GM19238 (cell line): ENCODE measurements around the gene YJEFN3.

ENCODE experiments used
- DNase-seq: peaks from one replicate; pipeline ENCODE4 v3.0.0; 2011; ENCODE audit warnings: low spot score; ENCODE audit not compliant: insufficient read length

YJEFN3 gene

GRCh38 chr19:19553670-19554069, 25.0 kb downstream of the YJEFN3 start:
- DNase-seq, result no peak

- DNase-seq, result no peak
These were observed 25.6 kb downstream of the YJEFN3 start for GRCh38 chr19:19554074-19555023.

- DNase-seq, result no peak
These were observed 29.3 kb downstream of the YJEFN3 start for GRCh38 chr19:19558055-19558454.

GRCh38 chr19:19558636-19559035, 29.9 kb downstream of the YJEFN3 start:
- no peak for DNase-seq

GRCh38 chr19:19559931-19560330, 31.2 kb downstream of the YJEFN3 start:
- DNase-seq, result no peak

GRCh38 chr19:19561946-19562664, 33.4 kb downstream of the YJEFN3 start:
- no peak for DNase-seq

GRCh38 chr19:19562665-19563347, 34.1 kb downstream of the YJEFN3 start:
- no peak for DNase-seq

GRCh38 chr19:19563348-19563848, 34.7 kb downstream of the YJEFN3 start:
- DNase-seq, result no peak

- no peak for DNase-seq
These were observed 37.6 kb downstream of the YJEFN3 start for GRCh38 chr19:19566306-19566705.

- no peak for DNase-seq
These were observed 38.7 kb downstream of the YJEFN3 start for GRCh38 chr19:19567391-19567790.

GRCh38 chr19:19568802-19569756, 40.4 kb downstream of the YJEFN3 start:
- no peak for DNase-seq

- no peak for DNase-seq
These were observed 41.9 kb downstream of the YJEFN3 start for GRCh38 chr19:19570571-19570970.

- no peak for DNase-seq
These were observed 42.5 kb downstream of the YJEFN3 start for GRCh38 chr19:19571071-19571786.

GRCh38 chr19:19575411-19575810, 46.7 kb downstream of the YJEFN3 start:
- no peak for DNase-seq

- DNase-seq, result no peak
These were observed 49.5 kb downstream of the YJEFN3 start for GRCh38 chr19:19578252-19578651.

GRCh38 chr19:19579533-19580361, 51.0 kb downstream of the YJEFN3 start:
- no peak for DNase-seq

GRCh38 chr19:19580418-19580817, 51.7 kb downstream of the YJEFN3 start:
- DNase-seq, result no peak

GRCh38 chr19:19581391-19581790, 52.7 kb downstream of the YJEFN3 start:
- DNase-seq, result no peak

GRCh38 chr19:19582471-19582870, 53.8 kb downstream of the YJEFN3 start:
- DNase-seq, result no peak
